PC-9 (cell line): ENCODE results near the gene SVOPL. TPM values are rescaled to one million over a fixed set of nuclear protein-coding genes. Genes with fewer than 3 reads are reported as not detected.

Source experiments
- BruUV-seq: library from RNA; stranded (reverse); fragments of 400-500 nt; replicated peaks from 2 replicates; lab custom pipeline; 2021; lab: Mats Ljungman, UMichigan
- CTCF ChIA-PET: fragments of 300-600 bp; sonication (Branson Sonifier 250); formaldehyde crosslinking; loops from one replicate; lab custom pipeline; 2022; ENCODE audit warnings: antibody characterized with exemption; lab: Charles Lee
- POLR2A ChIA-PET: fragments of 300-600 bp; sonication (Branson Sonifier 250); formaldehyde crosslinking; loops from one replicate; lab custom pipeline; 2022; ENCODE audit warnings: antibody characterized with exemption; ENCODE audit not compliant: unreplicated experiment; lab: Charles Lee
- DNase-seq, 2 experiments: peaks; one replicate each; pipeline versions ENCODE4 v3.0.0 to v3.0.0-alpha.2; 2015 to 2022; ENCODE audit warnings: mixed read lengths in 1 of 2
- H2AFZ ChIP-seq: fragments of 200-600 bp; sonication (generic); 2 replicates; pipeline ENCODE4 v1.8.1; 2017; ENCODE audit warnings: antibody characterized with exemption
- H3F3A ChIP-seq: fragments of 200-600 bp; sonication (generic); 2 replicates; pipeline ENCODE4 v1.8.1; 2017; ENCODE audit warnings: antibody characterized with exemption, mild to moderate bottlenecking, low read depth; ENCODE audit not compliant: insufficient read depth
- H3K27ac ChIP-seq: fragments of 200-600 bp; sonication (generic); 2 replicates; pipeline ENCODE4 v1.6.1; 2016; ENCODE audit warnings: mixed run types
- H3K27me3 ChIP-seq: fragments of 200-600 bp; sonication (generic); 2 replicates; pipeline ENCODE4 v1.6.1; 2016; ENCODE audit warnings: low read depth, mixed run types; ENCODE audit not compliant: insufficient read depth
- H3K36me3 ChIP-seq: fragments of 200-600 bp; sonication (generic); 2 replicates; pipeline ENCODE4 v1.6.1; 2016; ENCODE audit warnings: low read depth, mixed run types
- H3K4me1 ChIP-seq: fragments of 200-600 bp; sonication (generic); replicated peaks from 2 replicates; pipeline ENCODE4 v1.6.1; 2016; ENCODE audit warnings: mixed run types; ENCODE audit not compliant: insufficient read depth
- H3K4me2 ChIP-seq: fragments of 200-600 bp; sonication (generic); 2 replicates; pipeline ENCODE4 v1.6.1; 2017; ENCODE audit warnings: mixed run types
- H3K4me3 ChIP-seq: fragments of 200-600 bp; sonication (generic); 2 replicates; pipeline ENCODE4 v1.6.1; 2016; ENCODE audit warnings: mixed run types
- H3K79me2 ChIP-seq: fragments of 200-600 bp; sonication (generic); 2 replicates; pipeline ENCODE4 v1.6.1; 2017; ENCODE audit warnings: low read depth, mixed run types
- H3K9me2 ChIP-seq: fragments of 200-600 bp; sonication (generic); 2 replicates; pipeline ENCODE4 v1.8.1; 2017; ENCODE audit warnings: mild to moderate bottlenecking; ENCODE audit not compliant: insufficient read depth
- H3K9me3 ChIP-seq: fragments of 200-600 bp; sonication (generic); 2 replicates; pipeline ENCODE4 v1.8.1; 2016; ENCODE audit warnings: low read depth; ENCODE audit not compliant: insufficient read depth
- H4K20me1 ChIP-seq: fragments of 200-600 bp; sonication (generic); 2 replicates; pipeline ENCODE4 v1.8.1; 2017; ENCODE audit not compliant: insufficient read depth
- CTCF ChIP-seq: fragments of 200-600 bp; sonication (generic); conservative IDR thresholded peaks from 2 replicates; pipeline ENCODE4 v1.6.1; 2017; ENCODE audit warnings: mixed run types, antibody characterized with exemption, mild to moderate bottlenecking, moderate library complexity
- EZH2 ChIP-seq: fragments of 200-600 bp; sonication (generic); IDR thresholded peaks from 2 replicates; pipeline ENCODE4 v1.8.0; 2017; ENCODE audit warnings: antibody characterized with exemption, low read depth
- intact Hi-C: fragments of 100-400 bp; cut with micrococcal nuclease; formaldehyde crosslinking; loops from one replicate; pipeline ENCODE4 v1.10.0; 2022; ENCODE audit not compliant: unreplicated experiment
- total RNA-seq: library from RNA; stranded (reverse); gene quantifications from 2 replicates; pipeline ENCODE4 v1.2.3, GENCODE V29; 2021

SVOPL gene
- total RNA-seq, 1 experiment from 2014 or later, result 0.70 TPM

- Histone ChIP-seq H3K79me2 (no peaks in the 10 kb centered on the region), H3K4me3 (no peak overlapping the region), H3K4me2 (no peak overlapping the region), H3F3A (peaks cover 28% of the 10 kb centered on the region), H4K20me1 (no peaks in the 10 kb centered on the region), H3K9me2 (no peaks in the 10 kb centered on the region), H3K36me3 (no peaks in the 10 kb centered on the region), H2AFZ (no peak overlapping the region), H3K27ac (no peak overlapping the region), H3K9me3 (no peaks in the 10 kb centered on the region), H3K27me3 (no peaks in the 10 kb centered on the region), H3K4me1 (peaks cover 32% of the 10 kb centered on the region)
- ChIA-PET CTCF (interaction anchor here (0.6 kb wide), 1 partner anchor 911 kb away, joined by 3 read pairs; no protein-coding TSS in a partner anchor), POLR2A (no interaction called here)
- TF ChIP-seq EZH2 (no peak), CTCF (no peak)
- no peak for DNase-seq
- intact Hi-C loops, result no loop called here
- no TSS peak for BruUV-seq
These were observed 47.5 kb upstream of the SVOPL start for GRCh38 chr7:138748666-138749065.

- H3K9me2 ChIP-seq, result no peaks in the 10 kb centered on the region
- BruUV-seq, result no TSS peak
- TF ChIP-seq CTCF (no peak), EZH2 (no peak)
These were observed 44.9 kb upstream of the SVOPL start for GRCh38 chr7:138746073-138746472.

GRCh38 chr7:138745189-138745588, 44.0 kb upstream of the SVOPL start:
- peaks cover 14% of the 10 kb centered on the region for H3K4me1 ChIP-seq
- intact Hi-C loops, result no loop called here
- peaks cover 8% of the 10 kb centered on the region; the same call in 1 of the 2 replicates for H3F3A ChIP-seq
- no peak for DNase-seq
- no peaks in the 10 kb centered on the region for H3K79me2 ChIP-seq
- H3K9me3 ChIP-seq, result no peaks in the 10 kb centered on the region
- no peaks in the 10 kb centered on the region for H4K20me1 ChIP-seq
- CTCF ChIA-PET, result no interaction called here
- no peaks in the 10 kb centered on the region for H3K36me3 ChIP-seq
- H3K4me2 ChIP-seq, result no peak overlapping the region
- no peak for TF ChIP-seq EZH2
- no peak for TF ChIP-seq CTCF
- no peaks in the 10 kb centered on the region for H3K27me3 ChIP-seq
- no peak overlapping the region for H3K27ac ChIP-seq
- no peaks in the 10 kb centered on the region for H3K9me2 ChIP-seq
- no peak overlapping the region for H2AFZ ChIP-seq
- no peak overlapping the region for H3K4me3 ChIP-seq
- no TSS peak for BruUV-seq
- POLR2A ChIA-PET, result no interaction called here

More at GRCh38 chr7:138746073-138746472, 44.9 kb upstream of the SVOPL start:
- Histone ChIP-seq H3K9me3 (no peaks in the 10 kb centered on the region), H3K4me2 (no peak overlapping the region), H3K36me3 (no peaks in the 10 kb centered on the region), H3K79me2 (no peaks in the 10 kb centered on the region), H3K27me3 (no peaks in the 10 kb centered on the region), H4K20me1 (no peaks in the 10 kb centered on the region), H3K4me3 (no peak overlapping the region), H3F3A (peaks cover 11% of the 10 kb centered on the region; the same call in 1 of the 2 replicates), H3K27ac (no peak overlapping the region), H3K4me1 (peaks cover 16% of the 10 kb centered on the region), H2AFZ (no peak overlapping the region)
- POLR2A ChIA-PET, result no interaction called here
- intact Hi-C loops, result no loop called here
- CTCF ChIA-PET, result no interaction called here
- no peak for DNase-seq
